GM12878 (cell line): ENCODE measurements around the gene PIWIL1. TPM values are rescaled to one million over a fixed set of nuclear protein-coding genes. Genes with fewer than 3 reads are reported as not detected.

Experiments
- ATAC-seq: fragments of 200-7000 bp; cut with Tn5 transposase; 3 replicates; pipeline ENCODE4 v1.9.1; 2020; ENCODE audit warnings: mild to moderate bottlenecking, moderate library complexity
- BruUV-seq: library from RNA; stranded (reverse); fragments of 400-500 nt; replicated peaks from 2 replicates; lab custom pipeline; 2021; lab: Mats Ljungman, UMichigan
- CTCF ChIA-PET: fragments of 300-600 bp; sonication (Branson Sonifier 250); formaldehyde crosslinking; extraction: SDS; loops from one replicate; lab custom pipeline; 2021; ENCODE audit warnings: inconsistent platforms; lab: Yijun Ruan, JAX
- POLR2A ChIA-PET: fragments of 350-600 bp; formaldehyde crosslinking; extraction: SDS; loops from one replicate; lab custom pipeline; 2021; ENCODE audit warnings: inconsistent platforms; lab: Charles Lee
- RAD21 ChIA-PET: fragments of 300-600 bp; sonication (Branson Sonifier 250); formaldehyde crosslinking; loops from one replicate; lab custom pipeline; 2023; ENCODE audit warnings: antibody characterized with exemption; ENCODE audit not compliant: unreplicated experiment; lab: Charles Lee
- SMC1A ChIA-PET: fragments of 300-600 bp; sonication (Branson Sonifier 250); formaldehyde crosslinking; loops from one replicate; lab custom pipeline; 2023; ENCODE audit not compliant: unreplicated experiment, uncharacterized antibody; lab: Charles Lee
- DNase-seq: peaks from one replicate; pipeline ENCODE4 v3.0.0-alpha.2; 2011; ENCODE audit warnings: low read depth, low spot score
- FAIRE-seq: peaks from 3 replicates; lab custom pipeline; 2011; peaks lifted over from hg19 to GRCh38; lab: Jason Lieb, UNC
- H2AFZ ChIP-seq: 2 replicates; pipeline ENCODE4 v1.6.0; 2011; ENCODE audit warnings: low read depth, low read length, control low read depth; ENCODE audit not compliant: control insufficient read depth
- H3K27ac ChIP-seq: 2 replicates; pipeline ENCODE4 v1.5.1; 2011; ENCODE audit warnings: control low read depth; ENCODE audit not compliant: control insufficient read depth, insufficient read depth
- H3K27me3 ChIP-seq, 2 experiments: replicated peaks in 1 of 2; 2 replicates each; pipeline versions ENCODE4 v1.6.0 to v1.6.1; 2011; ENCODE audit warnings: low read length in 1 of 2; ENCODE audit not compliant: control insufficient read depth in 2 of 2, insufficient read depth in 2 of 2
- H3K36me3 ChIP-seq, 2 experiments: 2 replicates each; pipeline ENCODE4 v1.5.1; 2011; ENCODE audit warnings: low read length in 1 of 2; ENCODE audit not compliant: control insufficient read depth in 2 of 2, insufficient read depth in 2 of 2
- H3K4me1 ChIP-seq: 2 replicates; pipeline ENCODE4 v1.6.1; 2011; ENCODE audit warnings: mild to moderate bottlenecking, low read length, moderate library complexity, mixed read lengths; ENCODE audit not compliant: control insufficient read depth, insufficient read depth
- H3K4me2 ChIP-seq: 2 replicates; pipeline ENCODE4 v1.6.0; 2011; ENCODE audit warnings: control low read depth; ENCODE audit not compliant: control insufficient read depth, insufficient read depth
- H3K4me3 ChIP-seq: fragments of 200-600 bp; sonication (generic); 2 replicates; pipeline ENCODE4 v1.5.1; 2016
- H3K79me2 ChIP-seq: 2 replicates; pipeline ENCODE4 v1.6.0; 2011; ENCODE audit warnings: low read length; ENCODE audit not compliant: control insufficient read depth, insufficient read depth
- H3K9ac ChIP-seq: 2 replicates; pipeline ENCODE4 v1.8.0; 2011; ENCODE audit warnings: low read length, control low read depth, mixed read lengths; ENCODE audit not compliant: control insufficient read depth, insufficient read depth
- H3K9me3 ChIP-seq: replicated peaks from 3 replicates; pipeline ENCODE4 v1.5.1; 2011; ENCODE audit warnings: mild to moderate bottlenecking, low read length; ENCODE audit not compliant: control insufficient read depth, insufficient read depth
- H4K20me1 ChIP-seq: 2 replicates; pipeline ENCODE4 v1.6.0; 2011; ENCODE audit not compliant: control insufficient read depth, insufficient read depth
- BCL11A ChIP-seq: IDR thresholded peaks from 2 replicates; pipeline ENCODE4 v1.6.1; 2011; ENCODE audit warnings: low read depth, low read length
- E2F4 ChIP-seq: IDR thresholded peaks from 2 replicates; pipeline ENCODE4 v1.6.1; 2012; ENCODE audit warnings: low read depth, low read length, improper control_type of control experiment
- IKZF2 ChIP-seq, 2 experiments: fragments of 450-650 bp; IDR thresholded peaks; 2 replicates each; pipeline ENCODE4 v1.6.1; 2017; ENCODE audit warnings: mild to moderate bottlenecking in 2 of 2, moderate library complexity in 2 of 2
- IRF3 ChIP-seq: fragments of 450-650 bp; IDR thresholded peaks from 2 replicates; pipeline ENCODE4 v1.6.1; 2014; ENCODE audit warnings: mild to moderate bottlenecking
- KDM1A ChIP-seq: fragments of 200-600 bp; sonication (generic); IDR thresholded peaks from 2 replicates; pipeline ENCODE4 v1.6.1; 2016; ENCODE audit warnings: borderline replicate concordance
- MTA2 ChIP-seq: fragments of 450-650 bp; IDR thresholded peaks from 2 replicates; pipeline ENCODE4 v1.6.1; 2016; ENCODE audit warnings: low read depth, mild to moderate bottlenecking, moderate library complexity
- NFYB ChIP-seq: IDR thresholded peaks from 2 replicates; pipeline ENCODE4 v1.6.1; 2011; ENCODE audit warnings: low read depth, mild to moderate bottlenecking, low read length, improper control_type of control experiment, moderate library complexity; ENCODE audit not compliant: insufficient read depth
- NRF1 ChIP-seq: conservative IDR thresholded peaks from 2 replicates; pipeline ENCODE4 v1.6.1; 2011; ENCODE audit warnings: mild to moderate bottlenecking, low read depth, low read length, improper control_type of control experiment
- RB1 ChIP-seq: fragments of 450-650 bp; formaldehyde crosslinking; IDR thresholded peaks from 2 replicates; pipeline ENCODE4 v1.6.1; 2017; ENCODE audit warnings: mild to moderate bottlenecking, borderline replicate concordance
- SMAD5 ChIP-seq: IDR thresholded peaks from 2 replicates; pipeline ENCODE4 v1.6.1; 2016; ENCODE audit warnings: antibody characterized with exemption, low read depth
- ZNF274 ChIP-seq: IDR thresholded peaks from one replicate; pipeline ENCODE4 v1.8.0; 2011; ENCODE audit not compliant: insufficient read length, insufficient read depth
- ZNF687 ChIP-seq: fragments of 450-650 bp; IDR thresholded peaks from 2 replicates; pipeline ENCODE4 v1.6.1; 2017; ENCODE audit warnings: mild to moderate bottlenecking, moderate library complexity
- WGBS: methylation state at CpG from one replicate; pipeline ENCODE4 v1.1.6; 2016; ENCODE audit warnings: low lambda C conversion rate; ENCODE audit not compliant: insufficient replicate concordance, insufficient coverage; ENCODE audit errors: missing lambda C conversion rate; 5-methylcytosine and 5-hydroxymethylcytosine counted together
- in situ Hi-C: fragments of 300-500 bp; cut with MboI; formaldehyde crosslinking; loops from 9 replicates; pipeline ENCODE4 v1.14.3; 2018; ENCODE audit warnings: mixed read lengths
- intact Hi-C: fragments of 100-400 bp; cut with micrococcal nuclease; formaldehyde crosslinking; loops from one replicate; pipeline ENCODE4 v1.14.2; 2022; ENCODE audit not compliant: unreplicated experiment
- polyA plus RNA-seq, 11 experiments: library from polyadenylated mRNA; depleted of rRNA in 4 of 11; unstranded in 6 of 11; stranded (reverse) in 5 of 11; fragments of >200 nt; fragmentation: Nextera tagmentation in 4 of 11; fragmentation: Illumina TruSeq in 1 of 11; extraction: Ambion mirVana in 4 of 11; extraction: Trizol in 1 of 11; gene quantifications; 1 replicate in 1 of 11; 2 replicates in 10 of 11; pipeline versions ENCODE4 v1.2.1 to v1.2.3, GENCODE V29; 2011 to 2016; ENCODE audit warnings: inconsistent platforms in 2 of 11, missing spikeins in 2 of 11, low read depth in 1 of 11
- total RNA-seq, 4 experiments: library from RNA; depleted of rRNA in 3 of 4; stranded (reverse); fragments of >200 nt in 3 of 4; fragmentation: Illumina TruSeq in 1 of 4; extraction: Trizol in 1 of 4; gene quantifications; 2 replicates each; pipeline versions ENCODE4 v1.2.1 to v1.2.3, GENCODE V29; 2013 to 2021

Gene PIWIL1
- total and polyA plus RNA-seq, 10 of the 15 experiments (the other 5 are each of a cell fraction or from before 2014, with no cell fraction given), result not detected

- intact Hi-C loops (no loop called here), in situ Hi-C loops (no loop called here)
- Histone ChIP-seq H3K4me2 (no peak overlapping the region), H3K79me2 (no peaks in the 10 kb centered on the region), H2AFZ (no peak overlapping the region), H3K36me3 (no peaks in the 10 kb centered on the region), H3K9me3 (no peaks in the 10 kb centered on the region), H4K20me1 (no peaks in the 10 kb centered on the region), H3K9ac (no peak overlapping the region), H3K27ac (no peak overlapping the region), H3K27me3 (no peaks in the 10 kb centered on the region), H3K4me1 (no peaks in the 10 kb centered on the region), H3K4me3 (no peak overlapping the region)
- ATAC-seq (no peak), DNase-seq (no peak), FAIRE-seq (no peak)
- SMC1A ChIA-PET, result no interaction called here
- RAD21 ChIA-PET, result no interaction called here
- POLR2A ChIA-PET, result no interaction called here
- CTCF ChIA-PET, result no interaction called here
- TF ChIP-seq SMAD5, result no peak
- TF ChIP-seq ZNF274, result no peak
- TF ChIP-seq IRF3, result no peak
- no peak for TF ChIP-seq IKZF2 (IDR thresholded peaks at IDR 0.05)
- WGBS, result 49% methylated on average over 5 of the region's 5 CpGs
- no TSS peak for BruUV-seq
Observed at GRCh38 chr12:130342842-130343241, 5.2 kb downstream of the PIWIL1 start.

- intact Hi-C loops, result no loop called here
- no peak overlapping the region for H2AFZ ChIP-seq
- no peak for TF ChIP-seq E2F4
- no peak for TF ChIP-seq ZNF687
- TF ChIP-seq MTA2, result no peak
- no peak for TF ChIP-seq RB1
- TF ChIP-seq BCL11A, result no peak
- no peak for TF ChIP-seq NFYB
- TF ChIP-seq KDM1A, result no peak
- no peak for TF ChIP-seq NRF1
Observed at GRCh38 chr12:130344529-130344928, 6.8 kb downstream of the PIWIL1 start.

More at GRCh38 chr12:130344529-130344928, 6.8 kb downstream of the PIWIL1 start:
- in situ Hi-C loops, result no loop called here
- Histone ChIP-seq H3K9ac (no peak overlapping the region), H3K4me2 (no peak overlapping the region), H3K4me1 (no peaks in the 10 kb centered on the region), H3K9me3 (no peaks in the 10 kb centered on the region), H3K4me3 (no peak overlapping the region), H3K79me2 (no peaks in the 10 kb centered on the region), H4K20me1 (no peaks in the 10 kb centered on the region), H3K36me3 (no peaks in the 10 kb centered on the region), H3K27ac (no peak overlapping the region), H3K27me3 (no peaks in the 10 kb centered on the region)
- ChIA-PET SMC1A (no interaction called here), POLR2A (no interaction called here), RAD21 (no interaction called here), CTCF (no interaction called here)
- BruUV-seq, result no TSS peak
- ATAC-seq (no peak), FAIRE-seq (no peak), DNase-seq (no peak)
